Measurements from ENCODE around the gene RAI1.

Gene RAI1

GRCh38 chr17:17736205-17737183 is 55.2 kb downstream of the RAI1 start:
- no peak for DNase-seq

- DNase-seq: no peak
Observed at GRCh38 chr17:17737961-17738894, 57.0 kb downstream of the RAI1 start.

- no peak for DNase-seq
Observed at GRCh38 chr17:17738901-17739300, 57.6 kb downstream of the RAI1 start.

GRCh38 chr17:17739388-17740066 is 58.3 kb downstream of the RAI1 start:
- DNase-seq: no peak

- peak; percentile 51 for DNase-seq
Observed at GRCh38 chr17:17740615-17741348, 59.5 kb downstream of the RAI1 start.

- DNase-seq: no peak
Observed at GRCh38 chr17:17741349-17742023, 60.2 kb downstream of the RAI1 start.

GRCh38 chr17:17742133-17742621 is 60.9 kb downstream of the RAI1 start:
- DNase-seq: no peak

GRCh38 chr17:17742688-17743390 is 61.6 kb downstream of the RAI1 start:
- no peak for DNase-seq

GRCh38 chr17:17743391-17744112 is 62.3 kb downstream of the RAI1 start:
- DNase-seq: no peak

- DNase-seq: no peak
Observed at GRCh38 chr17:17744116-17744515, 62.9 kb downstream of the RAI1 start.

- no peak for DNase-seq
Observed at GRCh38 chr17:17745476-17746455, 64.5 kb downstream of the RAI1 start.

GRCh38 chr17:17748179-17748578 is 66.9 kb downstream of the RAI1 start:
- DNase-seq: no peak

GRCh38 chr17:17748604-17749003 is 67.3 kb downstream of the RAI1 start:
- DNase-seq: no peak

- DNase-seq: no peak
Observed at GRCh38 chr17:17749025-17749772, 67.9 kb downstream of the RAI1 start.

GRCh38 chr17:17749921-17750320 is 68.7 kb downstream of the RAI1 start:
- DNase-seq: peak; percentile 65

- DNase-seq: peak; percentile 54
Observed at GRCh38 chr17:17750881-17751280, 69.6 kb downstream of the RAI1 start.

GRCh38 chr17:17751489-17752088 is 70.3 kb downstream of the RAI1 start:
- DNase-seq: peak; percentile 42

Data from activated CD4-positive, alpha-beta T cell treated with anti-CD3 and anti-CD28 coated beads for 48 hours (primary cell).